HG03045 (cell line): Measurements from ENCODE around the gene SFRP2.

Experiments used
- ATAC-seq: cut with Tn5 transposase; IDR thresholded peaks from one replicate; pipeline ENCODE4 v1.9.1; 2021; ENCODE audit warnings: mild to moderate bottlenecking, moderate library complexity; ENCODE audit not compliant: unreplicated experiment

Gene SFRP2

GRCh38 chr4:153777421-153777820, 11.5 kb downstream of the SFRP2 start:
- ATAC-seq: no peak

- no peak for ATAC-seq
Observed at GRCh38 chr4:153776601-153777000, 12.3 kb downstream of the SFRP2 start.

- ATAC-seq: no peak
Observed at GRCh38 chr4:153773236-153773690, 15.6 kb downstream of the SFRP2 start.

- ATAC-seq: no peak
Observed at GRCh38 chr4:153771046-153771445, 17.8 kb downstream of the SFRP2 start.

- ATAC-seq: no peak
Observed at GRCh38 chr4:153766758-153767157, 22.1 kb downstream of the SFRP2 start.

- ATAC-seq: no peak
Observed at GRCh38 chr4:153765894-153766293, 23.0 kb downstream of the SFRP2 start.

GRCh38 chr4:153764601-153765368, 24.1 kb downstream of the SFRP2 start:
- no peak for ATAC-seq

- ATAC-seq: no peak
Observed at GRCh38 chr4:153763404-153763803, 25.5 kb downstream of the SFRP2 start.

GRCh38 chr4:153759407-153760316, 29.2 kb downstream of the SFRP2 start, which contains the start of gene RNF175:
Gene RNF175 (minus strand): TSS chr4:153760024. CDS start chr4:153759862, 162 bp downstream.
- no peak for ATAC-seq

GRCh38 chr4:153758688-153759406, 30.0 kb downstream of the SFRP2 start:
- ATAC-seq: no peak

GRCh38 chr4:153758136-153758535, 30.7 kb downstream of the SFRP2 start:
- ATAC-seq: no peak

GRCh38 chr4:153757407-153757806, 31.5 kb downstream of the SFRP2 start:
- ATAC-seq: no peak

- no peak for ATAC-seq
Observed at GRCh38 chr4:153755186-153755585, 33.7 kb downstream of the SFRP2 start.

GRCh38 chr4:153750197-153750817, 38.6 kb downstream of the SFRP2 start:
- no peak for ATAC-seq

GRCh38 chr4:153748378-153748777, 40.5 kb downstream of the SFRP2 start:
- no peak for ATAC-seq

GRCh38 chr4:153747406-153747955, 41.4 kb downstream of the SFRP2 start:
- no peak for ATAC-seq

GRCh38 chr4:153745651-153746050, 43.2 kb downstream of the SFRP2 start:
- ATAC-seq: no peak

GRCh38 chr4:153741541-153741940, 47.3 kb downstream of the SFRP2 start:
- no peak for ATAC-seq

GRCh38 chr4:153735906-153736461, 52.9 kb downstream of the SFRP2 start:
- ATAC-seq: no peak
